Hepatocyte (in vitro differentiated cells): ENCODE data around the gene OTOGL.

Experiments used
- CTCF ChIP-seq: fragments of 200-600 bp; sonication (generic); IDR thresholded peaks from 2 replicates; pipeline ENCODE4 v1.5.1; 2016; ENCODE audit warnings: antibody characterized with exemption, mild to moderate bottlenecking; ENCODE audit not compliant: poor library complexity
- EZH2phosphoT487 ChIP-seq: fragments of 200-600 bp; sonication (generic); IDR thresholded peaks from one replicate; pipeline ENCODE4 v1.6.1; 2018; ENCODE audit warnings: antibody characterized with exemption, mild to moderate bottlenecking, low read depth, moderate library complexity; ENCODE audit not compliant: unreplicated experiment, severe bottlenecking

GRCh38 chr12:80321653-80322052 lies 222.3 kb downstream of the OTOGL start:
- no peak for TF ChIP-seq CTCF
- TF ChIP-seq EZH2phosphoT487 = no peak
